MM.1S (cell line): Measurements from ENCODE around the gene KAT2B.

Experiments used
- DNase-seq: peaks from one replicate; pipeline ENCODE4 v3.0.0-alpha.2; 2015
- H2AFZ ChIP-seq: fragments of 300-600 bp; sonication (generic); 2 replicates; pipeline ENCODE4 v1.6.0; 2016; ENCODE audit warnings: antibody characterized with exemption, low read length
- H3F3A ChIP-seq: fragments of 300-600 bp; sonication (generic); 2 replicates; pipeline ENCODE4 v1.6.1; 2016; ENCODE audit warnings: mild to moderate bottlenecking, antibody characterized with exemption, low read length, moderate library complexity, mixed read lengths; ENCODE audit not compliant: insufficient read depth
- H3K27ac ChIP-seq: fragments of 300-600 bp; sonication (generic); 2 replicates; pipeline ENCODE4 v1.5.1; 2016; ENCODE audit warnings: mild to moderate bottlenecking, low read length
- H3K27me3 ChIP-seq: fragments of 300-600 bp; sonication (generic); replicated peaks from 2 replicates; pipeline ENCODE4 v1.6.0; 2016; ENCODE audit warnings: low read length; ENCODE audit not compliant: insufficient read depth
- H3K36me3 ChIP-seq: fragments of 300-600 bp; sonication (generic); replicated peaks from 2 replicates; pipeline ENCODE4 v1.6.1; 2016; ENCODE audit warnings: mild to moderate bottlenecking, low read length, mixed read lengths; ENCODE audit not compliant: insufficient read depth
- H3K4me1 ChIP-seq: fragments of 300-600 bp; sonication (generic); 2 replicates; pipeline ENCODE4 v1.6.1; 2016; ENCODE audit warnings: low read length, mixed read lengths
- H3K4me2 ChIP-seq: fragments of 300-600 bp; sonication (generic); 2 replicates; pipeline ENCODE4 v1.6.0; 2016; ENCODE audit warnings: low read depth, low read length
- H3K4me3 ChIP-seq: fragments of 300-600 bp; sonication (generic); 2 replicates; pipeline ENCODE4 v1.5.1; 2016; ENCODE audit warnings: low read length, mixed read lengths
- H3K79me2 ChIP-seq: fragments of 300-600 bp; sonication (generic); 2 replicates; pipeline ENCODE4 v1.6.1; 2016; ENCODE audit warnings: mixed run types, low read length, mixed read lengths
- H3K9ac ChIP-seq: fragments of 300-600 bp; sonication (generic); 2 replicates; pipeline ENCODE4 v1.6.1; 2016; ENCODE audit warnings: low read length, mixed read lengths
- H3K9me2 ChIP-seq: fragments of 300-600 bp; sonication (generic); replicated peaks from 2 replicates; pipeline ENCODE4 v1.6.1; 2016; ENCODE audit warnings: mild to moderate bottlenecking, low read length, mixed read lengths; ENCODE audit not compliant: insufficient read depth
- H3K9me3 ChIP-seq: fragments of 300-600 bp; sonication (generic); replicated peaks from 2 replicates; pipeline ENCODE4 v1.6.1; 2016; ENCODE audit warnings: mild to moderate bottlenecking, low read length, mixed read lengths; ENCODE audit not compliant: insufficient read depth
- H4K20me1 ChIP-seq: fragments of 300-600 bp; sonication (generic); 2 replicates; pipeline ENCODE4 v1.6.1; 2016; ENCODE audit warnings: mild to moderate bottlenecking, low read length, moderate library complexity, mixed read lengths; ENCODE audit not compliant: insufficient read depth
- CTCF ChIP-seq: fragments of 300-600 bp; sonication (generic); IDR thresholded peaks from 2 replicates; pipeline ENCODE4 v1.5.1; 2016; ENCODE audit warnings: antibody characterized with exemption, low read length, mixed read lengths
- EZH2 ChIP-seq: fragments of 300-600 bp; sonication (generic); optimal IDR thresholded peaks from 2 replicates; pipeline ENCODE3; 2017; ENCODE audit warnings: low read depth, mild to moderate bottlenecking, antibody characterized with exemption, low read length, mixed read lengths
- EZH2phosphoT487 ChIP-seq: fragments of 300-600 bp; sonication (generic); IDR thresholded peaks from 2 replicates; pipeline ENCODE4 v1.6.1; 2018; ENCODE audit warnings: antibody characterized with exemption, low read length

Gene KAT2B

GRCh38 chr3:20068512-20069177 lies 28.4 kb downstream of the KAT2B start:
- H3K9me2 ChIP-seq = no peaks in the 10 kb centered on the region
- H4K20me1 ChIP-seq = no peaks in the 10 kb centered on the region
- TF ChIP-seq EZH2phosphoT487 (no peak), CTCF (no peak), EZH2 (no peak)
- no peaks in the 10 kb centered on the region for H3K4me1 ChIP-seq
- H3F3A ChIP-seq = no peaks in the 10 kb centered on the region; the same call in 1 of the 2 replicates
- H3K36me3 ChIP-seq = no peaks in the 10 kb centered on the region
- H3K4me2 ChIP-seq = no peak overlapping the region
- H3K9me3 ChIP-seq = no peaks in the 10 kb centered on the region
- no peak overlapping the region for H3K9ac ChIP-seq
- no peak for DNase-seq
- peaks cover 65% of the 10 kb centered on the region for H3K79me2 ChIP-seq
- H3K4me3 ChIP-seq = no peak overlapping the region
- H3K27me3 ChIP-seq = no peaks in the 10 kb centered on the region
- no peak overlapping the region for H3K27ac ChIP-seq
- H2AFZ ChIP-seq = no peak overlapping the region

- Histone ChIP-seq H3K4me1 (no peaks in the 10 kb centered on the region), H4K20me1 (no peaks in the 10 kb centered on the region), H3K79me2 (peaks cover 60% of the 10 kb centered on the region)
These were observed 28.9 kb downstream of the KAT2B start for GRCh38 chr3:20069178-20069532.

GRCh38 chr3:20071175-20071574 lies 30.9 kb downstream of the KAT2B start:
- H3K79me2 ChIP-seq = peaks cover 39% of the 10 kb centered on the region

More at GRCh38 chr3:20069178-20069532, 28.9 kb downstream of the KAT2B start:
- H3K27ac ChIP-seq = no peak overlapping the region
- H3K4me3 ChIP-seq = no peak overlapping the region
- TF ChIP-seq EZH2 (no peak), CTCF (no peak), EZH2phosphoT487 (no peak)
- H3K9me2 ChIP-seq = no peaks in the 10 kb centered on the region
- H3K9ac ChIP-seq = no peak overlapping the region
- no peak for DNase-seq
- no peak overlapping the region for H2AFZ ChIP-seq
- no peak overlapping the region for H3K4me2 ChIP-seq
- no peaks in the 10 kb centered on the region for H3K9me3 ChIP-seq
- no peaks in the 10 kb centered on the region; the same call in 1 of the 2 replicates for H3F3A ChIP-seq
- no peaks in the 10 kb centered on the region for H3K27me3 ChIP-seq
- H3K36me3 ChIP-seq = no peaks in the 10 kb centered on the region

More at GRCh38 chr3:20071175-20071574, 30.9 kb downstream of the KAT2B start:
- Histone ChIP-seq H3K27ac (no peak overlapping the region), H2AFZ (no peak overlapping the region), H3K9me2 (no peaks in the 10 kb centered on the region), H3K4me1 (no peaks in the 10 kb centered on the region), H4K20me1 (no peaks in the 10 kb centered on the region), H3K9me3 (no peaks in the 10 kb centered on the region), H3K4me2 (no peak overlapping the region), H3K27me3 (no peaks in the 10 kb centered on the region), H3K4me3 (no peak overlapping the region), H3K36me3 (no peaks in the 10 kb centered on the region), H3F3A (no peaks in the 10 kb centered on the region; the same call in 1 of the 2 replicates), H3K9ac (no peak overlapping the region)
- DNase-seq = no peak
- TF ChIP-seq EZH2phosphoT487 (no peak), EZH2 (no peak), CTCF (no peak)
